KMS-11 (cell line): Measurements from ENCODE around the gene SLC35B4.

ENCODE experiments used
- H2AFZ ChIP-seq: fragments of 200-600 bp; sonication (generic); 2 replicates; pipeline ENCODE4 v1.6.1; 2016; ENCODE audit warnings: antibody characterized with exemption, mixed run types, low read depth
- H3K27ac ChIP-seq: fragments of 200-600 bp; sonication (generic); 2 replicates; pipeline ENCODE4 v1.6.1; 2016; ENCODE audit warnings: mild to moderate bottlenecking, mixed run types
- H3K27me3 ChIP-seq: fragments of 200-600 bp; sonication (generic); 2 replicates; pipeline ENCODE4 v1.6.1; 2017; ENCODE audit warnings: mild to moderate bottlenecking, low read depth, mixed run types, moderate library complexity; ENCODE audit not compliant: insufficient read depth
- H3K36me3 ChIP-seq: fragments of 200-600 bp; sonication (generic); 2 replicates; pipeline ENCODE4 v1.6.1; 2017; ENCODE audit warnings: mild to moderate bottlenecking, mixed run types; ENCODE audit not compliant: insufficient read depth
- H3K4me1 ChIP-seq: fragments of 200-600 bp; sonication (generic); 2 replicates; pipeline ENCODE4 v1.6.1; 2016; ENCODE audit warnings: mild to moderate bottlenecking, low read depth, mixed run types; ENCODE audit not compliant: poor library complexity, severe bottlenecking
- H3K4me2 ChIP-seq: fragments of 200-600 bp; sonication (generic); 2 replicates; pipeline ENCODE4 v1.7.0; 2016; ENCODE audit warnings: mild to moderate bottlenecking, mixed run types
- H3K4me3 ChIP-seq: fragments of 200-600 bp; sonication (generic); IDR thresholded peaks from 2 replicates; pipeline ENCODE4 v1.6.1; 2017; ENCODE audit warnings: low read depth, low read length, mixed read lengths; ENCODE audit not compliant: insufficient read depth
- H3K79me2 ChIP-seq: fragments of 200-600 bp; sonication (generic); 2 replicates; pipeline ENCODE4 v1.6.1; 2016; ENCODE audit warnings: low read depth, mixed run types; ENCODE audit not compliant: insufficient read depth
- H3K9ac ChIP-seq: fragments of 200-600 bp; sonication (generic); 2 replicates; pipeline ENCODE4 v1.6.1; 2016; ENCODE audit warnings: mild to moderate bottlenecking, mixed run types
- H4K20me1 ChIP-seq: fragments of 200-600 bp; sonication (generic); 2 replicates; pipeline ENCODE4 v1.6.1; 2016; ENCODE audit warnings: mild to moderate bottlenecking, mixed run types; ENCODE audit not compliant: insufficient read depth
- CTCF ChIP-seq: fragments of 200-600 bp; sonication (generic); conservative IDR thresholded peaks from 2 replicates; pipeline ENCODE4 v1.6.1; 2017; ENCODE audit warnings: low read depth, mild to moderate bottlenecking, antibody characterized with exemption, low read length, moderate library complexity, mixed read lengths

SLC35B4 gene

DNA sequence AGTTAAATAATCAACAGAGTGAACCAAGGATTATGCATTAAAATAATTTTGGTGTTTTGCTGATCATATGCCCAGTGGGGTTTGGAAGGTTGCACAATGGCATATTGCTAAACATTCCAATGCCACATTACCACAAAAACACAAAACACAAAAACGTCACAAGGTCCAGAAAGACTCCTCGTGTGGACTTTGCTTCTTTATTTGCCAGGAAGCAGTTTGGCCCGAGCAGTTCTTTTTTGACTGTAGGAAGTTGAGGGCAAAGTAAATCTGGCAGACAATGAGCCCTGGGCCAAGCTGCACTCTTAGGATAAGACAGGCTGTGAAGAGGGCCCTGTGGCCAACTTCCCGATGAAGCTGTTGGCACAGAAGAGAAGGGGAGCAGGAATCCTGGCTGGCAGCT lies 39.2 kb upstream of the SLC35B4 start:
- Histone ChIP-seq H3K79me2 (no peaks in the 10 kb centered on the region), H3K4me3 (no peak overlapping the region), H3K4me1 (peaks cover 5% of the 10 kb centered on the region), H3K27ac (no peak overlapping the region), H3K9ac (no peak overlapping the region), H3K4me2 (no peak overlapping the region), H2AFZ (no peak overlapping the region), H3K36me3 (no peaks in the 10 kb centered on the region), H3K27me3 (no peaks in the 10 kb centered on the region), H4K20me1 (no peaks in the 10 kb centered on the region)
- TF ChIP-seq CTCF = no peak

- H3K27ac ChIP-seq = no peak overlapping the region
- H3K9ac ChIP-seq = no peak overlapping the region
- no peak overlapping the region for H2AFZ ChIP-seq
- H3K27me3 ChIP-seq = no peaks in the 10 kb centered on the region
- no peaks in the 10 kb centered on the region for H4K20me1 ChIP-seq
- no peak overlapping the region for H3K4me3 ChIP-seq
- H3K4me1 ChIP-seq = peaks cover 5% of the 10 kb centered on the region
- TF ChIP-seq CTCF = no peak
- H3K4me2 ChIP-seq = no peak overlapping the region
- no peaks in the 10 kb centered on the region for H3K79me2 ChIP-seq
- no peaks in the 10 kb centered on the region for H3K36me3 ChIP-seq
Observed at GRCh38 chr7:134355004-134355525, 38.3 kb upstream of the SLC35B4 start.

- Histone ChIP-seq H3K27ac (no peak overlapping the region), H3K4me1 (peaks cover 5% of the 10 kb centered on the region), H3K4me2 (no peak overlapping the region), H3K4me3 (no peak overlapping the region), H4K20me1 (no peaks in the 10 kb centered on the region), H2AFZ (no peak overlapping the region), H3K79me2 (no peaks in the 10 kb centered on the region), H3K9ac (no peak overlapping the region), H3K27me3 (no peaks in the 10 kb centered on the region), H3K36me3 (no peaks in the 10 kb centered on the region)
- TF ChIP-seq CTCF = no peak
Observed at GRCh38 chr7:134353411-134353810, 36.7 kb upstream of the SLC35B4 start.

GRCh38 chr7:134351424-134351823 lies 34.7 kb upstream of the SLC35B4 start:
- Histone ChIP-seq H3K27me3 (no peaks in the 10 kb centered on the region), H3K27ac (no peak overlapping the region), H4K20me1 (no peaks in the 10 kb centered on the region), H2AFZ (no peak overlapping the region), H3K79me2 (no peaks in the 10 kb centered on the region), H3K4me3 (no peak overlapping the region), H3K36me3 (no peaks in the 10 kb centered on the region), H3K4me2 (no peak overlapping the region), H3K4me1 (no peaks in the 10 kb centered on the region), H3K9ac (no peak overlapping the region)
- no peak for TF ChIP-seq CTCF
